GM18951 (cell line): ENCODE data around the gene WFDC2.
"Not testable (repeated sequence)": the region's sequence is repeated elsewhere in the genome, so short reads cannot be mapped to it uniquely, and the experiment has no call there.

Source experiments
- POLR2A ChIP-seq: IDR thresholded peaks from 4 replicates; pipeline ENCODE4 v1.6.1; 2011; ENCODE audit warnings: mild to moderate bottlenecking; ENCODE audit not compliant: insufficient read length, insufficient read depth; ENCODE audit errors: extremely low read depth
- in situ Hi-C: fragments of 300-500 bp; cut with MboI; formaldehyde crosslinking; loops from one replicate; pipeline ENCODE4 v1.12.0; 2022; ENCODE audit warnings: low sequenced_read_pairs, mixed read lengths, inconsistent platforms; ENCODE audit not compliant: unreplicated experiment

Gene WFDC2

GRCh38 chr20:45462711-45463509 lies 6.6 kb upstream of the WFDC2 start:
- in situ Hi-C loops, result no loop called here
- no peak for TF ChIP-seq POLR2A

GRCh38 chr20:45463709-45464108 lies 5.8 kb upstream of the WFDC2 start:
- in situ Hi-C loops, result no loop called here

GRCh38 chr20:45465491-45466266 lies 3.9 kb upstream of the WFDC2 start:
- in situ Hi-C loops, result no loop called here
- TF ChIP-seq POLR2A, result no peak

More at GRCh38 chr20:45463709-45464108, 5.8 kb upstream of the WFDC2 start:
- TF ChIP-seq POLR2A, result no peak

- in situ Hi-C loops, result no loop called here
- no peak for TF ChIP-seq POLR2A
These were observed 2.4 kb upstream of the WFDC2 start for GRCh38 chr20:45467172-45467571.

- in situ Hi-C loops, result no loop called here
- no peak for TF ChIP-seq POLR2A
These were observed 1.7 kb upstream of the WFDC2 start for GRCh38 chr20:45467861-45468260.

- TF ChIP-seq POLR2A, result no peak
- in situ Hi-C loops, result no loop called here
These were observed 844 bp downstream of the WFDC2 start for GRCh38 chr20:45470262-45470931.

GRCh38 chr20:45470937-45471336 lies 1.4 kb downstream of the WFDC2 start:
- in situ Hi-C loops, result no loop called here
- TF ChIP-seq POLR2A, result no peak

GRCh38 chr20:45472286-45472685 lies 2.7 kb downstream of the WFDC2 start:
- in situ Hi-C loops, result not testable (repeated sequence)

GRCh38 chr20:45477530-45478148 lies 8.1 kb downstream of the WFDC2 start:
- in situ Hi-C loops, result not testable (repeated sequence)

- in situ Hi-C loops, result no loop called here
- no peak for TF ChIP-seq POLR2A
These were observed 10.3 kb downstream of the WFDC2 start for GRCh38 chr20:45479822-45480221.

- in situ Hi-C loops, result no loop called here
- no peak for TF ChIP-seq POLR2A
These were observed 15.1 kb downstream of the WFDC2 start for GRCh38 chr20:45484676-45485075.

- no peak for TF ChIP-seq POLR2A
- in situ Hi-C loops, result no loop called here
These were observed 15.8 kb downstream of the WFDC2 start for GRCh38 chr20:45485388-45485787.

- in situ Hi-C loops, result no loop called here
- TF ChIP-seq POLR2A, result no peak
These were observed 17.7 kb downstream of the WFDC2 start for GRCh38 chr20:45487231-45487635.
